ENCODE data around the gene MRPS12. TPM values are rescaled to one million over a fixed set of nuclear protein-coding genes. Genes with fewer than 3 reads are reported as not detected.
A peak's percentile ranks its signal among the peaks of the same experiment; 100 is the strongest.
"Not testable (repeated sequence)": the region's sequence is repeated elsewhere in the genome, so short reads cannot be mapped to it uniquely, and the experiment has no call there.

MRPS12 gene
- total RNA-seq (ENCODE audit: low replicate concordance), result 11.6 and 20.2 TPM in 2 replicates

GRCh38 chr19:38930776-38931520 lies at the start of gene MRPS12:
TSS of gene MRPS12 (plus strand) at chr19:38930944. CDS start at chr19:38931295, 351 bp downstream.
- TF ChIP-seq CTCF (IDR thresholded peaks at IDR 0.05; ENCODE audit: insufficient read depth, low read length), result no peak
- H3K4me3 ChIP-seq (ENCODE audit: low read depth, low read length), result peak within 1 kb of the TSS; percentile 84
- DNase-seq (ENCODE audit: low read depth), result peak; percentile 99

GRCh38 chr19:38883286-38883685 lies 47.5 kb upstream of the MRPS12 start:
- no peak overlapping the region for H3K4me3 ChIP-seq (ENCODE audit: low read depth, low read length)
- no peak for TF ChIP-seq CTCF (IDR thresholded peaks at IDR 0.05; ENCODE audit: insufficient read depth, low read length)
- no peak for DNase-seq (ENCODE audit: low read depth)

GRCh38 chr19:38884691-38885090 lies 46.1 kb upstream of the MRPS12 start:
- not testable (repeated sequence) for H3K4me3 ChIP-seq (ENCODE audit: low read depth, low read length); DNase-seq (ENCODE audit: low read depth)

GRCh38 chr19:38888876-38889275 lies 41.9 kb upstream of the MRPS12 start:
- no peak for TF ChIP-seq CTCF (IDR thresholded peaks at IDR 0.05; ENCODE audit: insufficient read depth, low read length)
- DNase-seq (ENCODE audit: low read depth), result no peak
- no peak overlapping the region for H3K4me3 ChIP-seq (ENCODE audit: low read depth, low read length)

- DNase-seq (ENCODE audit: low read depth), result no peak
- TF ChIP-seq CTCF (IDR thresholded peaks at IDR 0.05; ENCODE audit: insufficient read depth, low read length), result no peak
- H3K4me3 ChIP-seq (ENCODE audit: low read depth, low read length), result no peak overlapping the region
Observed at GRCh38 chr19:38889803-38890202, 40.9 kb upstream of the MRPS12 start.

GRCh38 chr19:38890686-38891085 lies 40.1 kb upstream of the MRPS12 start:
- TF ChIP-seq CTCF (IDR thresholded peaks at IDR 0.05; ENCODE audit: insufficient read depth, low read length), result no peak
- DNase-seq (ENCODE audit: low read depth), result no peak
- H3K4me3 ChIP-seq (ENCODE audit: low read depth, low read length), result no peak overlapping the region

- TF ChIP-seq CTCF (IDR thresholded peaks at IDR 0.05; ENCODE audit: insufficient read depth, low read length), result no peak
- H3K4me3 ChIP-seq (ENCODE audit: low read depth, low read length), result no peak overlapping the region
- DNase-seq (ENCODE audit: low read depth), result no peak
Observed at GRCh38 chr19:38891771-38892170, 39.0 kb upstream of the MRPS12 start.
